Lung (tissue), 12 donors: ENCODE data around the gene NDUFS3. TPM values are rescaled to one million over a fixed set of nuclear protein-coding genes. Genes with fewer than 3 reads are reported as not detected.

Experiments
- ATAC-seq: fragments of 200-7000 bp; cut with Tn5 transposase; one replicate; pipeline ENCODE4 v1.9.1; 2020; ENCODE audit warnings: moderate number of reproducible peaks; ENCODE audit not compliant: insufficient read depth, low FRiP score
- DNase-seq, 3 donors: peaks; one replicate each; pipeline ENCODE4 v3.0.0-alpha.2; 2013 to 2017
- H3K27ac ChIP-seq, 2 donors: one replicate each; pipeline ENCODE4 v1.5.1; 2013; ENCODE audit warnings: mild to moderate bottlenecking in 2 of 2, moderate library complexity in 2 of 2, control low read depth in 1 of 2, inconsistent platforms in 1 of 2, low read depth in 1 of 2, low read length in 1 of 2
- H3K27me3 ChIP-seq, 3 donors: one replicate each; pipeline ENCODE4 v1.5.1; 2013; ENCODE audit warnings: low read length in 2 of 3; ENCODE audit not compliant: control insufficient read depth in 3 of 3, insufficient read depth in 3 of 3
- H3K36me3 ChIP-seq, 4 donors: one replicate each; pipeline ENCODE4 v1.5.1; 2013; ENCODE audit warnings: low read length in 4 of 4, mild to moderate bottlenecking in 1 of 4, moderate library complexity in 1 of 4; ENCODE audit not compliant: control insufficient read depth in 4 of 4, insufficient read depth in 4 of 4
- H3K4me1 ChIP-seq, 5 donors: one replicate each; pipeline ENCODE4 v1.5.1; 2013; ENCODE audit warnings: low read length in 5 of 5, mild to moderate bottlenecking in 2 of 5, moderate library complexity in 1 of 5; ENCODE audit not compliant: control insufficient read depth in 5 of 5, insufficient read depth in 5 of 5
- H3K4me3 ChIP-seq: one replicate; pipeline ENCODE4 v1.5.1; 2013; ENCODE audit warnings: mild to moderate bottlenecking, control low read depth, moderate library complexity
- H3K9ac ChIP-seq, 2 donors: one replicate each; pipeline ENCODE4 v1.5.1; 2013; ENCODE audit warnings: low read length in 2 of 2, control low read depth in 1 of 2; ENCODE audit not compliant: insufficient read depth in 1 of 2
- H3K9me3 ChIP-seq, 4 donors: one replicate each; pipeline ENCODE4 v1.5.1; 2013; ENCODE audit warnings: low read length in 3 of 4, mild to moderate bottlenecking in 1 of 4, moderate library complexity in 1 of 4; ENCODE audit not compliant: control insufficient read depth in 4 of 4, insufficient read depth in 3 of 4
- WGBS, 2 donors: extraction: QIAGEN DNeasy Blood & Tissue Kit; methylation state at CpG; one replicate each; pipeline ENCODE4 v1.1.7; 2013; 5-methylcytosine and 5-hydroxymethylcytosine counted together
- polyA plus RNA-seq, 2 donors: library from polyadenylated mRNA; stranded (reverse); fragments of 200-250 nt; gene quantifications; one replicate each; pipeline ENCODE4 v1.2.1, GENCODE V29; 2013
- total RNA-seq, 2 donors: library from RNA; depleted of rRNA in 1 of 2; stranded (reverse); fragments of >200 nt in 1 of 2; gene quantifications; one replicate each; pipeline ENCODE4 v1.2.1, GENCODE V29; 2014 to 2021
- TF ChIP-seq, protein P1 (sequence below): IDR thresholded peaks from 2 replicates; pipeline ENCODE4 v1.5.1; 2012; ENCODE audit warnings: mild to moderate bottlenecking; ENCODE audit errors: control extremely low read depth, extremely low read depth
- donor health status: control.
- donor health status: control.
- donor health status: Bipolar disorder and iron deficiency.
- donor health status: healthy.
- donor health status: DM: yes; HTN: yes; CAD: no.

The NDUFS3 gene
- total and polyA plus RNA-seq, 4 donors = 32.2 to 168 (median 90.0) TPM

DNA sequence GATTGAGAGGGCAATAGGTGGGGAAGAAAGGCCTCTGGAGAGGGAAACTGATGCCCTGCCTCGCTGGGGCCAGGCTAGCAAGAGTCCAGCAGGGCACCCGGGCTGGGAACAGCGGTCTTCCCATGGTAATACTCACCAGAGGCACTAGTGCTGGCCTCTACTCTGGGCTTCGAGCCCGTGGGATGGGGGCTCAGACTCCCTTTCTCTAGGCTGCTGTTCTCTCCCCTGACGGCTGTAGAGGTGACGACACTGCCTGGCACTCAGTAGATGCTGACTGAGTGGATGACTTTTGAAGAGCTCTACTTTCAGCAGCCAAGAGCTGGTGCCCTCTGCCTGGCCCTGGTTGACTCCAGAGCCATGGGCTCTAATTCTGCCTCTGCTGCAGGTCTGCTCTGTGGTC, 16.2 kb downstream of the NDUFS3 start:
- no peak overlapping the region for H3K4me3 ChIP-seq
- H3K9me3 ChIP-seq = peaks cover 0 to 2% (median 0%) of the 10 kb centered on the region in 4 donors
- no peak overlapping the region for H3K9ac ChIP-seq
- TF ChIP-seq, protein P1, sequence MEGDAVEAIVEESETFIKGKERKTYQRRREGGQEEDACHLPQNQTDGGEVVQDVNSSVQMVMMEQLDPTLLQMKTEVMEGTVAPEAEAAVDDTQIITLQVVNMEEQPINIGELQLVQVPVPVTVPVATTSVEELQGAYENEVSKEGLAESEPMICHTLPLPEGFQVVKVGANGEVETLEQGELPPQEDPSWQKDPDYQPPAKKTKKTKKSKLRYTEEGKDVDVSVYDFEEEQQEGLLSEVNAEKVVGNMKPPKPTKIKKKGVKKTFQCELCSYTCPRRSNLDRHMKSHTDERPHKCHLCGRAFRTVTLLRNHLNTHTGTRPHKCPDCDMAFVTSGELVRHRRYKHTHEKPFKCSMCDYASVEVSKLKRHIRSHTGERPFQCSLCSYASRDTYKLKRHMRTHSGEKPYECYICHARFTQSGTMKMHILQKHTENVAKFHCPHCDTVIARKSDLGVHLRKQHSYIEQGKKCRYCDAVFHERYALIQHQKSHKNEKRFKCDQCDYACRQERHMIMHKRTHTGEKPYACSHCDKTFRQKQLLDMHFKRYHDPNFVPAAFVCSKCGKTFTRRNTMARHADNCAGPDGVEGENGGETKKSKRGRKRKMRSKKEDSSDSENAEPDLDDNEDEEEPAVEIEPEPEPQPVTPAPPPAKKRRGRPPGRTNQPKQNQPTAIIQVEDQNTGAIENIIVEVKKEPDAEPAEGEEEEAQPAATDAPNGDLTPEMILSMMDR = no peak
- no peak overlapping the region for H3K27ac ChIP-seq
- no peak for DNase-seq
- peaks cover 0 to 23% (median 12%) of the 10 kb centered on the region in 3 donors for H3K27me3 ChIP-seq
- no peaks in the 10 kb centered on the region for H3K36me3 ChIP-seq
- 59 to 70% methylated on average over 7 of the region's 7 CpGs for WGBS, 2 donors
- H3K4me1 ChIP-seq = peaks cover 0 to 15% (median 5%) of the 10 kb centered on the region in 5 donors
- no peak for ATAC-seq

DNA sequence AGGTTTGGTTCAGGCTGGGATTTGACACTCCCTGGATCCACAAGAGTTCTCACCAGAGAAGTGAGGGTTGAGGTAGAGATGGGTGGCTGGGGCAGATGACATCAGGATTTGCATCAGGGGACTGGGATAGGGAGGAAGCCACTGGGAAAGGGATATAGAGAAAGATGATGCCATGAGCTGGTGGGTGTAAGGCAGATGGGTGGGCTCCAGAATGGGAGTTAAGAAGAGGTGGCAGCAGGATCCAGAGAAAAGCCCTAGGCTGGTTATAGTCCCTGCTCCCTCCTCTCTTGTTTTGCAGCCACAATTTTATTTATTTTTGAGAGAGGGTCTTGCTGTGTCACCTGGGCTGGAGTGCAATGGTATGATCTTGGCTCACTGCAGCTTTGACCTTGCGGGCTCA, 17.1 kb downstream of the NDUFS3 start:
- Histone ChIP-seq H3K9me3 (peaks cover 0 to 2% (median 0%) of the 10 kb centered on the region in 4 donors), H3K4me3 (no peak overlapping the region), H3K27me3 (peaks cover 0 to 23% (median 12%) of the 10 kb centered on the region in 3 donors), H3K27ac (no peak overlapping the region), H3K9ac (no peak overlapping the region), H3K4me1 (peaks cover 0 to 15% (median 5%) of the 10 kb centered on the region in 5 donors), H3K36me3 (no peaks in the 10 kb centered on the region)
- WGBS, 2 donors = 95 to 100% methylated on average over 1 of the region's 1 CpG
- no peak for ATAC-seq
- no peak for DNase-seq
- TF ChIP-seq, protein P1 = no peak

DNA sequence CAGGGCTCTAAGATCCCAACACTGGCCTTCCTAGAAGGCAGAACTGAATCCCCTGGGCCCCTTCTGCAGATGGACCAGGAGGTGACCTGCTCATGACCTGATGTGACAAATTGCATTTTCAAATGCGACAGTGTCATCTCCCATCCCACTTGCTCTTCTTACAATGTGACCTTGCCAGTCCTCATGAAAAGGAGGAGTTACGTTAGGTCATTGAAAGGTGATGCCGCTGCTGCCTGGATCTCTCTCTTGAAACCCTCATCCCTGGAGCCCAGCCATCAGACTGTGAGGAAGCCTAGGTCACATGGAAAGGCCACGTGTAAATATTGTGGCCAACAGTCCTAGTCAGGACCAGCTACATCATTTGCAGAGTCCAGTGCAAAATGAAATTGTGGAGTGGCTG, 21.0 kb downstream of the NDUFS3 start:
- Histone ChIP-seq H3K9me3 (no peaks in the 10 kb centered on the region), H3K36me3 (no peaks in the 10 kb centered on the region), H3K27me3 (peaks cover 0 to 3% (median 0%) of the 10 kb centered on the region in 3 donors), H3K27ac (no peak overlapping the region), H3K4me1 (no peaks in the 10 kb centered on the region), H3K4me3 (no peak overlapping the region), H3K9ac (no peak overlapping the region)
- no peak for ATAC-seq
- no peak for DNase-seq
- TF ChIP-seq, protein P1 = no peak
- 73 to 79% methylated on average over 4 of the region's 4 CpGs for WGBS, 2 donors

DNA sequence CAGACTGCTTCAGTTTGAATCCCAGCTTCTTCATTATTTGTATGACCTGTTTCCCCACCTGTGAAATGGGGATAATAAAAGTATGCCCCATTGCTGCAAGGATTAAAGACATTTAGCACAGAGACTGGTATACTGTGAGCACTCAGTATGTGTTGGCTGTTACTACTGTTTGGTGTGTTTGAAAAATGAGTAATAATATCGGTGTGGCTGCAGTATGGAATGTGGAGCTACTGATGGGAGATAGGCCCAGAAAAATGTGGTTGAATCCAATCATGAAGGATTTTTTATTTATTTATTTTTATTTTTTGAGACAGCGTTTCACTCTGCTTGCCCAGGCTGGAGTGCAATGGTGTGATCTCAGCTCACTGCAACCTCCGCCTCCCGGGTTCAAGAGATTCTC, 24.4 kb downstream of the NDUFS3 start:
- Histone ChIP-seq H3K27me3 (peaks cover 0 to 4% (median 0%) of the 10 kb centered on the region in 3 donors), H3K9ac (no peak overlapping the region), H3K4me1 (peaks cover 0 to 12% (median 0%) of the 10 kb centered on the region in 5 donors), H3K27ac (no peak overlapping the region), H3K36me3 (peaks cover 0 to 2% (median 0%) of the 10 kb centered on the region in 4 donors), H3K9me3 (no peaks in the 10 kb centered on the region), H3K4me3 (no peak overlapping the region)
- ATAC-seq = no peak
- WGBS, 2 donors = 92 to 97% methylated on average over 4 of the region's 4 CpGs
- TF ChIP-seq, protein P1 = no peak
- no peak for DNase-seq
